Left renal cortex interstitium (tissue), 4 donors: ENCODE results near the gene CACNB2. TPM values are rescaled to one million over a fixed set of nuclear protein-coding genes. Genes with fewer than 3 reads are reported as not detected.
A peak's percentile ranks its signal among the peaks of the same experiment; 100 is the strongest.

Experiments
- DNase-seq, 4 donors: peaks; one replicate each; pipeline ENCODE4 v3.0.0-alpha.2; 2013; ENCODE audit warnings: low read depth in 4 of 4, low spot score in 2 of 4, missing footprints in 1 of 4
- polyA plus RNA-seq, 4 donors: library from polyadenylated mRNA; unstranded; fragments of 120-200 nt; gene quantifications; one replicate each; pipeline ENCODE4 v1.2.1, GENCODE V29; 2013; ENCODE audit not compliant: insufficient read length in 4 of 4

Gene CACNB2
- polyA plus RNA-seq, 4 donors = 2.4 to 6.0 (median 4.4) TPM

DNA sequence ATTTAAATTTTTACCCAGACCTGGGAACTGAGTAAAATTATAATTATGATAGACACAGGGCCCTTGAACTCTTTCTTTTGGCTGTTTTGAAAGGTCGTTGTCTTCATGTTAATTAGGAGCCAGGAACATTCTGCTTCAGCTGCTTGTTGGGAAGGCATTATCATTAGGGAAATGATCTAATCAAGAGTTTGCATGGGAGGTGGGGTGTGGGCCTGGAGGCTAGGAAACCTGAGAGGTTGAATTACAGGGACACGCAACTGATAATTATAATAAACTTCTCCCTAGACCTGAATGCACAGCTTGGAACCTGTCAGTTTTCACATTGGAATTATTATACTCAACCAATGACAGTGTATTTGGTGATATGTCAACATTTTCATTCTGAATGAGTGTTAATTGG is 237.7 kb downstream of the CACNB2 start:
- no peak for DNase-seq

DNA sequence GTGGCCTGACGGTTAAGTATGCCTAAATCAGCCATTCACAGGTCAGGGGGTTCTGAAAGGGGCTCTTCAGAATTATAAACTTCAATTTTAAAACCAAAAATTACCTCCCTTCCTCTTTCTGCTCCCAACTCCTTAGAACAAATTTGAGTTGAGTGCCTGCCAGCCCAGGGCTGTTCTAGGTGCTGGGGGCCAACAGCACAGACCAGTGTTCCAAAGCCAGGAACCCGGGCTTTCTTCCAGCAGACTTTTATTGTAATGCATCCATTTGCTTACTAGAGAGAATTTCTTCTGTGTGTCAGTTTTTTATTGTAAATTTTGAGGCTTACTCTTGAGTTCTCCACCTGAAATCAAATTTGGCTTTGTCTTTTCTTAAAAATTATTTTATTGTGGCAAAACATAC is 238.5 kb downstream of the CACNB2 start:
- no peak for DNase-seq

DNA sequence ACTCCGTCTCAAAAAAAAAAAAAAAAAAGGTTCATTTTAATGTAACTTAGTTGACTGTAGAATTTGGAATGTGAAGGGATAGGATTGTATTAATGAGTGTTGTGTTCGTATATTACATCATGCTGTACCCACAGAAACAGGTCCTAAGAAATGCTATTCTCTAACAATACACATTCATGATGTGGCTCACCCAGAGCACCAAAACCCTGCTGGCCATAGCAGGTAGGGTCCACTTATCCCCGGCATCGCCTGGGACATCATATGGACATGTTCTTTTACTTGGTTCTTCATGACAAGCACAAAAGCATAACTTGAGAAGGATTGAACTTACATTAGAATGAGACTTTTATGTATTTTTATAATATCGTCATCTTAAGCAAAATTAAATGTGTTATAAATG is 241.5 kb downstream of the CACNB2 start:
- no peak for DNase-seq

DNA sequence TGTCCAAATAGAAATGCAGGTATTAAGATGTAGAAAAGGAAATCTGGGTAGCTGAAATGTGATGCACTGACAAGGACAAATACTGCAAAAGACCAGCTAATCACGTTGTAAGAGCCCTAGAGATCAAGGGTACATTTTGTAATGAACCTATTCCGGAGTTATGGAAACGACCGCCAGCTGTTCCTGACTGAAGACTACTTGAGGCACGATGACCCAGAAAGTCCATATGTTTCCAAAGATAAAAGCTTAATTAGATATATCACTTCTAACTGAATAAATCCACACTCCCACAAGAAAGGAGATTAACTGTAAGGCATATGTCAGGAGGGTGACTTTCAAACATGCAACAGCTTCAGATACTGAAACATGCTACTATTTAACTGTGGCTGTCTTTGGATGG is 257.7 kb downstream of the CACNB2 start:
- no peak for DNase-seq

DNA sequence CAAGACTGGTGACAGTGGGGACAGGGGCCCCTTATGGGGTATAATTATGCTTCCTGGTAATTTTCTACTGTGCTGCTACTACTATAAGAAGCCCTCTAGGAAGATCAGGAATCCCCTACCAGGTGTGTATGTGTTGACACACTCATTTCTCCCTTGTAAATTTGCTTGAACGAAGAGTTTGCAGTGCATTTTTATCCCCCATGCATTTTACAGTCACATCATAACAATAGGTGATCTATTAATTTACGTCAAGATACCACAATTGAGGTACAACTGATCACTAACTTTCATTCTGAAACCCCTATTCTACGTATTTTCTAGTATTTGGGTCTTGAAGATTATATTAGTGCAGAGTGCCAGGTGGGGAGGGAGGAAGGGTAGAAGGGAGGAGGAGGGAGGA is 258.9 kb downstream of the CACNB2 start:
- no peak for DNase-seq

DNA sequence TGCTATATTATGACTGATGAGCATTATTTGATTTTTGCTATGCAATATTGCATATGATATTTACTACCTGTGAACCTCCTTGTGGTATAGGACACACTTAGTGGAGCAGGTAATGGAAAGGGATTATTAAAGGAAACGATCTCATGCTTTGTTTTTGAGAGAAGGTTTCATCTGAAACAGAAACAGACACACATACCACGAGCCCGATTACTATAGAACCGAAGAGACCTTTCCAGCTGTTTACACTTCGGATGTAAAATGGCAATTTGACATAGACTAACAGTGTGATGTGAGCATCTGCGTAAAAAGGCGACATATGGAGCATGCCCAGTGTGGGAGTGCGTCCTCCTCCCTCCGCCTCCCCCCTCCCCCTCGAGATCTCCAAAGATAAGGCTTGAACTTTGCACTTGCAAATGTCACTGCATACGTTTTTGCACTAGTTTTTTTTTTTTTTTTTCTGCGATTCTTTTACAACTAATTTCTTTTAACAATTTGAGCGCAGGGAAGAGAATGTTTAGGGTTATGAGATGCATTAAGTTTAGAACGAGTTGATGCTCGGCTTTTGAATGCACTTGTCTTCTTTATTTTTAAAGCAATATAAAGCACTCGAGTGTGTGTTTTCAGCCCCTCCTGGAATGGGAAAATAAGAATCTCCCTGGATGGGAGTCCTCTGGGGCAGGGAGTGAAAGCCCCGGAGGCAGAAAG is 260.1 kb downstream of the CACNB2 start:
- DNase-seq = peak in 1 of 4 donors; percentile 41

DNA sequence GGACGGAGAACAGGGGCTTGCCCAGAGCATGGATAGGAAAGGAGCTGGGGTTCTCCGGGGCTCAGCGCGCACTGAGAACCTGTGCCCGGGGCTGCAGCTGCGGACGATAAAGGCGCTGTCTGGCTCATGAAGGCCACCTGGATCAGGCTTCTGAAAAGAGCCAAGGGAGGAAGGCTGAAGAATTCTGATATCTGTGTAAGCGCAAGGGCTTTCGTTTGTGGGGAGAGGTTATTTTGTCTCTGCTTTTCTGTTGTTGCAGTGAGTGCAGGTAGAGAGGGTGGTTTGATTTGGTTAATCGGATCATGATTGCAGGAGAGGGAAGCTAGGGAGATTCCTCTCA is 260.7 kb downstream of the CACNB2 start:
- DNase-seq = peak in 1 of 4 donors; percentile 2

DNA sequence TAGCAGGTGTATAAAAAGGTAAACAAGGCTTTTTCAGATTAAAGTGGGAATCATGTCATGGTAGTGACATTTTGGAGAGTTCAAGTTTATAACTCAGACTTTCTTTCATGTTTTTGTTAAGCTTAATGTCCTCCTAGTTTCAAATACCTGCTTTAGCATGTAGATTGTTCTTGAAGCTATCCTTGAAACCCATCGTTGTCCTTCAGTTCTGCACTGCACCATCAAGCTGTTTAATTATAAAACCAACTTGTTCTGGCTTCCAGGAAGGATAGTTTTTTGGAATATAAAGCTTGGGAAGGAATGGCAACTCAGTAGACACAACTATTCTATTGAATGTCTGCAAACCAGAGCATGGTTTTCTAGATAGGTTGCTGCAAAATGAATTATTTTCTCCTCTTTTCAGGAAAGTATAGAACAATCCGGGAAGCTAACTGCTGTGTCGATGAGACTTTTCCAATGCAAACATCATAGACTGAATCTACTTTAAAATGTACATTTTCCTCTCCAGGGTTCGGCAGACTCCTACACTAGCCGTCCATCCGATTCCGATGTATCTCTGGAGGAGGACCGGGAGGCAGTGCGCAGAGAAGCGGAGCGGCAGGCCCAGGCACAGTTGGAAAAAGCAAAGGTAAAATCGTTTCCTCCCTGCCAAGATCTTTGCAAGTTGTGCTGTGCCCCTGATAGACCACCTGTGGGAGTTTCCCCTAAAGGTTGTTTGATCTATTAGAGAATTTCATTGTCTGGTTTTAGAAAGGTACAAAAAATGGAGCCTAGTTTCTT is 261.4 kb downstream of the CACNB2 start:
- no peak for DNase-seq

DNA sequence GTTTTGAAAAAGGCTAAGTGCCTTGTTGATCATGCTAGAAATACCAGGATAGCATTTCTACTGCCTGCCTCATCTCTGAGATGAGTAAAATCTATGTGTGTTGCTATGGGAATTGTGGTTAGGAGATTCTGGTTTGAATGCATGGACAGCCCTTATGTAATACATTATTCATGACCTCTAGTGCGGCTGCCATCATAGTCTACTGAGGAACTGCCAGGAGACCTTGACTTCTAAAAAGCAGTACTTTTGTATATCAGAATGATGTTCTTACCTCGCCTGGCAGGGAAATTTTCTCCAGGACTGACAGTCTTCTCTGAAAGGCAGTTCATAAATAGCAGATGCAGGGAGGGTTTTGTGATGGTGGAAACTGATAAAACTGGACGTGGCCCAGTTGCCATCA is 262.6 kb downstream of the CACNB2 start:
- DNase-seq = no peak

DNA sequence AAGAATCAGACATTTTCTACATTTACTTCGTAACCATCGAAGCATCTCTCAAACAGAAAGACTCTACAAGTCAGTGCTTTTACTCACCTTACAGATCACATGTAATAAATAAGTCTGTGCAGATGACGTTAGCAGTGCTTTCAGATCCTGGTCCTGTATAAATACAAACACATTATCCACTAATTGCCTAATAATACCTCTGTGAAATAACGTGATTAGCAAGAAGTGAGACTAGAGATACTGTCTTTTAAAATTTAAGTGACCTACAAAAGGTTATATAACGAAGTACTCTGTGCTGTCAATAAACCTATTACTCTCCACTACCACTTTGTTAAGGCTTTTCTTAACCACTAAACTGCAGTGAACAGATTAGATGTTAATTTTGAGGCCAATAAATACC is 264.3 kb downstream of the CACNB2 start:
- no peak for DNase-seq

DNA sequence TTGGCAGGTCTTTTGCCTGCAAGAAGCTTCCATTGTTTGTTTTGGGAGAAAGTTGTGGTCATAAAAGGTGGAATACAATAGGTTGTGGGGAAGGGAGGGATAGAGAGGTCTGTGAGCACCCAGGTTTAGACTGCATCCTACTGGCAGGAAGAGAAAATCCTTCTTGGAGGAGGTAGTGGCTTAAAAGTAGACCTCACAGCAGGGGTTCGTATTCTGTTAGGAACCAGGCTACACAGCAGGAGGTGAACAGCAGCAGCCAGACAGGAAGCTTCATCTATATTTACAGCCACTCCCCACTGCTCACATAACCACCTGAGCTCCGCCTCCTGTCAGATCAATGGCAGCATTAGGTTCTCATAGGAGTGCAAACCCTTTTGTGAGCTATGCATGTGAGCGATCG is 265.9 kb downstream of the CACNB2 start:
- DNase-seq = no peak

DNA sequence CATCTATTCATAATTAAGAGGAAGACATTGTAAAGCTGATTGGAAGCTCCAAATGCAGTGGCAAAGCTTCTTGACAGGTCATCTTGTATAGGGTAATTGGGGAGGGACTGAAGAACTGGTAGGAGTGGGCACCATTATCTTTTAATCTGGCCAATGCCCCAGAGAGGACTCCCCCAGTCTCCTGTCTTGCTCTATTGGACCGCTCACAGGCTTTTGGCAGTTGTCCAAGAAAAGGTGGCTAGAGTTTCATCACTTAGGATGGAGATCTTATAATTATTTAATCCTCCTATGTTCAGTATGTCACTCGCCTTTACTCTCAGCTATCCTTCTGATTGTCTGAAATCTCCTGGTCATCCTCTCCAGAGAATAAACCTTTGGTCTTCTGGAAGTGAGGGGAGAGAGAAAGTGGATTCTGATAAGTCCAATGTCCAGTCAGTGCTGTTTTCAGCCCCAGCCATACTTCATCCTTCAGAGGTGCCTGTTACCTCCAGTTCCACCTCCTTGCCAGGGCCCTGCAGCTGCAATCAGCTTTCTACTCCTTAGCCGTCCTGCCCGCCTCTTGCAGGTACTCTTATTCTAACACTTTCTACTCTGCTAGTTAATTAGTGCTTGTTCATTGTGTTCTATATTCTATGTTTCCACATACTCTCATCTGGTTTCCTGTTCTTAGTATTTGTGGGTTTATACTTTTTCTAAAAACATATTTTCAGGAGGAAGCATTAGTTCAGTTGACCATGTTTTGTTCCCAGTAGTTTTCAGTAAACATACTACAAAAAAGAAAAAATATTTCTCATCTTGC is 269.6 kb downstream of the CACNB2 start:
- no peak for DNase-seq

DNA sequence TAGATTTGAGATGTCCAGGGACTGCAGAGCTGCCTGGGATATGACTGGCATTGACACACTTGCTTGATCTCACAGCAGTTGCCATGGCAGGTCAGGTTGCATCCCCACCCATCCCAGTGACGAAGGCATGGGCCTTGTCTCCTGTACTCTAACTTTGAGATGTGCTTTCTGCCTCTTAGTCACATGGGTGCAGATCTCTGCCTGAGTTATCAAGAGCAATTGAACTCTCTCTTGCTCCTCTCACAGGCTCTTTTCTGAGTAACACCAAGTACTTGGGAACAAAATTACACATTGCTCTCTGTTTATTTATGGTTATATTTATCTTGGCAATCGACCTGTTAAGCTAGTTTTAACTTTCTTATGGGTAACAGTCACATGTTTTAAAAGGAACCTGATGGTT is 273.8 kb downstream of the CACNB2 start:
- DNase-seq = no peak

DNA sequence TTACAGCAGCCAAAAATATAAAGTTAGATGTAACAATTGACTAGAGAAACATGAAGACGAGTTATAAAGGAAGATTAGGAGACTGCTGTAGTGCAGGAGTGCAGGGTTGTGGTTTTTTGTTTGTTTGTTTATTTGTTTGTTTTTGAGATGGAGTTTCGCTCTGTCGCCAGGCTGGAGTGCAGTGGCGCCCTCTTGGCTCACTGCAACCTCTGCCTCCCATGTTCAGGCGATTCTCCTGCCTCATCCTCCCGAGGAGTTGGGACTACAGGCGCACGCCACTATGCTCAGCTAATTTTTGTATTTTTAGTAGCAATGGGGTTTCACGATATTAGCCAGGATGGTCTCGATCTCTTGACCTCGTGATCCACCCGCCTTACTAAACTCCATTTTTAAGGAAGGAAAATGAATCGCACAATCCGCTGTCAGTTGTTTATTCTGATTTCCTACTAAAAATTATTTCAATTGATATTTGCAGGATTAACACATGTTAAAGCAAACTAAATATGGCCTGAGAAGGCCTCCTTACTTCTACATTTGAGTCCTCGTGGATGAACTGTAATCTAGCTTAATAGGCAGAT is 277.8 kb downstream of the CACNB2 start:
- no peak for DNase-seq

DNA sequence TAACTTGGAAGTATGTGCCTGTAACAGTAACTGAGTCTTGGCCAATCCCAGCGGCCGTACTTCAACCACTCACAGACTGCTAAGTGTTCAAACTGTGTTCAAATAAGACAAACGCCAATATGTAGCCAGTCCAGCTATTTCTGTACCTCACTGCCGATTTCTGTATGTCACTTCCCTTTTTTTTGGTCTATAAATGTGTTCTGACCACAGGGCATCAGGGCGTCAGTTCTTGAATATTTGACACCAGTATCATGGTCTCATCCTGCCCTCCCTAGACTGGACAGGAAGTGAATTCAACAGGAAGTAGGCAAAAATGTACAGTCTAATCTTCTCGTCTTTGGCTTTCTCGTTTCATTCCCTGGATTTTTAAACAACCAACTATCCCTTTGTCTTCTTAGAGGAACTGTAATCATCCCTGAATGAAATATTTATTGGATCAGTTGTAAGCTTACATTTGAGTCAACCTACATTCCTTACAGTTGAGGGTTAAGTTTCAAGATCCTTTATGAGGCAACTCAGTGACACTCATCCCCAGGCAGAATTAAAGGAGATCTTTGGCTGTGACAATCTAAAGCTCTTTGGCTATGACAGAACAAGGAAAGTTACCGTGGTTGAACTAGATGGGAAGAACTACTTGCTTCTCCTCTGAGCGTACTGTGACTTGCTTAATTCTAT is 278.5 kb downstream of the CACNB2 start:
- DNase-seq = no peak

DNA sequence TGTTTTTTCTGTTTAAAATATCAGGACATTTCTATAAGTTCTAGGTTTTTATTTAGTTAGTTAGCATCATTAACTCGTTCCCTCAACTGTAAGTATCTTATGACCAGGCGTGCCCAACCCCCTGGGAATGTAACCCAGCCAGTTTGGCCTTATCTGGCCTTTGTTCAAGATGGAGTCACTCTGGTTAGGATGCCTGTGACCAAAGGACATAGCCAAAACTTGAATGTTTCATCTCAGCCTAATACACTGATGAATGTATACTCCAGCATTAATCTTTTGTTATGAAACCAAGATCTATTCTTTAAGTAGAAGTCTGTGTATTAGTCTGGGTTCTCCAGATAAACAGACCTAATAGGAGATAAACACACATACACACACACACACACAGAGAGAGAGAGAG is 279.7 kb downstream of the CACNB2 start:
- no peak for DNase-seq

DNA sequence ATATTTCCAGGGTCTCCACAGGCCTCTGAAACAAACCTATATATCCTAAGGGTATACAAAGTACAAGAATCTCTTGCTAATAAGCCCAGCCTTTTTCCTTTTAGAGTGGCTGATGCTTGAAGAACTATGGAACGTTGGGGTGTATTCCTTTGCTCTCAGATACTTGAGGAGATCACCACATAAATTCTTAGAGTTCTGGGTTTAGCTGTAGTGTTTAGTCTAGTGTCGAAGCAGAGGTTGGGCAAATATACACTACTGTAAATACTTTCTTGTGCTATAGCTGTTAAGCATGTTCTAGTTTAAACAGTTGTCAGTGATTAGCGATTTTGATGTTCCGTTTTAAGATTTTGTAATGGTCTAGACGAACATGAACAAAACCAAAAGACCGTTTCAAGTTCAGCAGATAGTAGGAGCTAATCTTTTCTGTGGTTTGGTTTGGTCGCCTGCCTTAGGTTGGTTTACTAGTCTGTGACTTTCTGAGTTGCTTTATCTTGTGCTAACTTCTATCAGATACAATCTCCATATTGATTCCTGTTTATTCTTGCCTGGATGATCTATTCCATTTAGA is 281.6 kb downstream of the CACNB2 start:
- DNase-seq = no peak

DNA sequence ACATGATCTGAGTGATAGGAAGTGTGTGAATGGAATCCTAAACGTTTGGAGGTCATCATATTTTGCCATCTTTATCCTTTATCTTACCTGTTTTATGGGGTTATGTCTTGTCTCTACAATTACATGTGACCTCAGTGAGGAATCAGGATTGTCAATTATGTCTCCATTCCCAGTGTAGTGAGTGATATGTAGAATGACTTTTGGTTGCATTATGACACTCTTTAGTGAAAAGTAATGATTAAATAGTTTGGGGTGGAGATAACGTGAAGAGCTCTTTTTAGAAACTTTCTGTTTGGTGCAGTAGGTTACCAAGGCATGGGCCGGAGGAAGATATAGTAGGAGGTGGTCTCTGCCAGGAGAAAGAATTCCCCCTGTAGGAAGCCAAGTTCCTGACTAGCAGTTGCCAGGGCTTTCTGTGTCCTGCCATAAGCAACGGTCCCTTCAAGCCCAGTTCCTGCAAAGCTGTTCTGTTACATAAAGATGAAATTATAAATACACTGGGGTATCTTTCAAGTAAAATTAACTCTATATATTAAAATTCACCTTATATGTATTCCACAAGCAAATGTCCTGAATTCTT is 282.9 kb downstream of the CACNB2 start:
- no peak for DNase-seq

DNA sequence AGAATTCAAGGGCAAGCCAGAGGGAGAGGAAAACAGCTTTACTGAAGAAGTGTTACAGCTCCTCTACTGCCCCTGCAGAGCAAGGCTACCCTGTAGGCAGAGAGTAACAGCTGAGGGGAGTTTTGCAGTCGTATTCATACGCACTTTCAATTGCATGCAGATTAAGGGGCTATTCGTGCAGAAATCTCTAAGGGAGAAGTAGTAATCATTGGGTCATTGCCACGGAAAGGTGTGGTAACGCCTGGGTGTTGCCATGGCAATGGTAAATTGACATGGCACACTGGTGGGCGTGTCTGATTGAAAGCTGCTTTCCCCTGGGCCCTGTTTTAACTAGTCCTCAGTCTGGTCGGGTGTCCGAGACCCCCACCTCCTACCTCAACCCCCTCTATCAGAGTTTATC is 284.0 kb downstream of the CACNB2 start:
- DNase-seq = no peak

DNA sequence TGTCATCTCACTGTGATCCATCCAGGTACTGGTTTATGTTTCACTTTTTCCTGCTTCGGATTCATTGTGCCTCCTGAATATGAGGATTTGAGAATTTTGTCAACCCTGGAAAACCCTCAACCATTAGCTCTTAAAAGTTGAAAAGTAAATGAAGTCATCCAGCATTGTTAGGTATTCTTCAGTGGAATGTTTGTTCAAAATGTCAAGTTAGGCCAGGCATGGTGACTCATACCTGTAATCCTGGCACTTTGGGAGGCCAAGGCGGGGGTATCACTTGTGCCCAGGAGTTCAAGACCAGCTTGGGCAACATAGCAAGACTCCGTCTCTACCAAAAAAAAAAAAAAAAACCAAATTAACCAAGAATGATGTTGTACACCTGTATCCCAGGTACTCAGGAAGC is 289.1 kb downstream of the CACNB2 start:
- no peak for DNase-seq
